ENCODE data around the gene TEX2.

TEX2 gene
- long read RNA-seq, full-length matches to known transcripts: 13 of 25 reads
- long read RNA-seq, partial matches to known transcripts: 8 of 25 reads
- long read RNA-seq, other reads (novel, unspliced or antisense): 4 of 25 reads

- TF ChIP-seq REST (IDR thresholded peaks at IDR 0.05; ENCODE audit: insufficient replicate concordance, low read depth) (no peak), POLR2AphosphoS5 (IDR thresholded peaks at IDR 0.05; ENCODE audit: low read depth) (peak; percentile 66; the same call in 1 of the 2 replicates)
- Histone ChIP-seq H3K27ac (replicated peaks) (peak within 1 kb of the TSS; percentile 80), H3K4me3 (replicated peaks; ENCODE audit: insufficient read depth, low read length) (peak within 1 kb of the TSS; percentile 88), H3K27me3 (ENCODE audit: insufficient read depth, poor library complexity, severe bottlenecking) (no peaks in the 10 kb centered on the region)
- DNase-seq (ENCODE audit: low read depth in 1 of 2, low spot score in 1 of 2): peak; percentile 67 to 91
Measured at GRCh38 chr17:64263000-64263766, at the start of gene TEX2. Gene TEX2, minus strand, starts transcription at chr17:64263260. Its CDS starts 49,043 bp downstream, at chr17:64214217.

GRCh38 chr17:64309710-64310109 is 46.6 kb upstream of the TEX2 start:
- Histone ChIP-seq H3K27ac (replicated peaks) (no peak overlapping the region), H3K27me3 (ENCODE audit: insufficient read depth, poor library complexity, severe bottlenecking) (no peaks in the 10 kb centered on the region), H3K4me3 (replicated peaks; ENCODE audit: insufficient read depth, low read length) (no peak overlapping the region)
- TF ChIP-seq CTCF (IDR thresholded peaks at IDR 0.05; ENCODE audit: insufficient read depth, low read length): no peak
- no peak for TF ChIP-seq SPI1 (IDR thresholded peaks at IDR 0.05; ENCODE audit: borderline replicate concordance, low read depth)
- TF ChIP-seq POLR2AphosphoS5 (IDR thresholded peaks at IDR 0.05; ENCODE audit: low read depth): no peak
- no peak for TF ChIP-seq REST (IDR thresholded peaks at IDR 0.05; ENCODE audit: insufficient replicate concordance, low read depth)
- no peak for TF ChIP-seq GABPA (IDR thresholded peaks at IDR 0.05; ENCODE audit: low read depth)
- DNase-seq (ENCODE audit: low read depth in 1 of 2, low spot score in 1 of 2): no peak

GRCh38 chr17:64309021-64309420 is 46.0 kb upstream of the TEX2 start:
- H3K27me3 ChIP-seq (ENCODE audit: insufficient read depth, poor library complexity, severe bottlenecking): no peaks in the 10 kb centered on the region
- TF ChIP-seq GABPA (IDR thresholded peaks at IDR 0.05; ENCODE audit: low read depth) (no peak), POLR2AphosphoS5 (IDR thresholded peaks at IDR 0.05; ENCODE audit: low read depth) (no peak), CTCF (IDR thresholded peaks at IDR 0.05; ENCODE audit: insufficient read depth, low read length) (no peak), SPI1 (IDR thresholded peaks at IDR 0.05; ENCODE audit: borderline replicate concordance, low read depth) (no peak), REST (IDR thresholded peaks at IDR 0.05; ENCODE audit: insufficient replicate concordance, low read depth) (no peak)
- H3K27ac ChIP-seq (replicated peaks): no peak overlapping the region
- DNase-seq (ENCODE audit: low read depth in 1 of 2, low spot score in 1 of 2): no peak
- no peak overlapping the region for H3K4me3 ChIP-seq (replicated peaks; ENCODE audit: insufficient read depth, low read length)

All from HL-60 (cell line).